Mononuclear cell (primary cell): ENCODE data around the gene ALPI. TPM values are rescaled to one million over a fixed set of nuclear protein-coding genes. Genes with fewer than 3 reads are reported as not detected.

ENCODE experiments used
- H3K27me3 ChIP-seq: 2 replicates; pipeline ENCODE4 v1.6.0; 2011; ENCODE audit warnings: low read length, control low read depth; ENCODE audit not compliant: insufficient read depth
- H3K4me1 ChIP-seq: 2 replicates; pipeline ENCODE4 v1.5.1; 2011; ENCODE audit warnings: mild to moderate bottlenecking, low read length, control low read depth; ENCODE audit not compliant: insufficient read depth
- H3K4me3 ChIP-seq: 2 replicates; pipeline ENCODE4 v1.5.1; 2011; ENCODE audit warnings: mild to moderate bottlenecking, low read length, moderate library complexity
- H3K9me3 ChIP-seq: 2 replicates; pipeline ENCODE4 v1.5.1; 2011; ENCODE audit warnings: low read depth, mild to moderate bottlenecking, control low read depth, low read length
- total RNA-seq: library from RNA; depleted of rRNA; stranded (reverse); fragments of >200 nt; gene quantifications from one replicate; pipeline ENCODE4 v1.2.3, GENCODE V29; 2012

Gene ALPI
- total RNA-seq, 1 donor, result not detected

GRCh38 chr2:232502511-232502910 is 46.6 kb downstream of the ALPI start:
- Histone ChIP-seq H3K4me3 (no peak overlapping the region), H3K9me3 (no peaks in the 10 kb centered on the region), H3K4me1 (peaks cover 6% of the 10 kb centered on the region), H3K27me3 (peaks cover 28% of the 10 kb centered on the region)

DNA sequence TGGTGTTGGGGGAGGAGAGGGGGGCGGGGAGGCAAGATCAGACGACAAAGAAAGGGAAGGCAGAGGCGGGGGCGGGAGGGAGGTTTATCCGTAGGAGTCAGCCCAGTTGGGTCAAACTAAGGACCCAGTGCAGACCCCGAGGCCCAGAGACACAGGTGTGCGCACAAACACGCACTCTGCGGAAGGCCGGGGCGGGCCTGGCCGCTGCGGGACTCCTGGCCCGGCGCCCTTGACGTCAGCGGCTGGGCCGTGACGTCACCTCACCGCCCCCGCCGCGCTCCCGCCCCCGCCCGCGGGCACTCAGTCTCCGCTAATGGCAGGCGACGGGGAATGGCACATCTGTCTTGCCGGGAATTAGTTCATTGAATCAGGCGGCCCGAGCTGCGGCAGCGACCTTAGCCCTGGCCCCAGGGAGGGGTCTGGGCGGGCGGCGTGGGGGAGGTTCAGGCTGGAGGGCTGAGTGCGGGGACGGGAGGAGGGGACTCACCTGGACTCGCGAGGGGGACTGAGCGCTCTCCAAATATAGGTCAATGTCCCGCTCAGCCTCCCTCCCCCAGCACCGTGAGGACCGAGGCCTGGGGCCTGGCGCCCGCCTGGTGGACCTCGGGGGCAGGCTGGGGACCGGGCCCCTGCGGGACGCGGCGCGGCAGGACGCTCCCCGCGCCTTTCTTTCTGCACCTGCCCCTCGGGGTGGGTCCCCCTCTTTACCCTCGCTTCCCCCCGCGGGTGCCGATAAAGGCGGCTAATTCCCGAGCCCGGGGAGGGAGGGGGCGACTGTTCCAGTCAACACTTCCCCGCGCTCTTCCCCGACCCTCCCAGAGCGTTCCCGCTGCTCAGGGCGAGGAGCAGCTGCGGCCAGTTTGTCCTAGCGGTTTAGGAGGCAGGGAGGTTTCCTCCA is 47.2 kb downstream of the ALPI start:
- Histone ChIP-seq H3K4me3 (no peak overlapping the region), H3K27me3 (peaks cover 28% of the 10 kb centered on the region), H3K9me3 (no peaks in the 10 kb centered on the region), H3K4me1 (peaks cover 6% of the 10 kb centered on the region)

DNA sequence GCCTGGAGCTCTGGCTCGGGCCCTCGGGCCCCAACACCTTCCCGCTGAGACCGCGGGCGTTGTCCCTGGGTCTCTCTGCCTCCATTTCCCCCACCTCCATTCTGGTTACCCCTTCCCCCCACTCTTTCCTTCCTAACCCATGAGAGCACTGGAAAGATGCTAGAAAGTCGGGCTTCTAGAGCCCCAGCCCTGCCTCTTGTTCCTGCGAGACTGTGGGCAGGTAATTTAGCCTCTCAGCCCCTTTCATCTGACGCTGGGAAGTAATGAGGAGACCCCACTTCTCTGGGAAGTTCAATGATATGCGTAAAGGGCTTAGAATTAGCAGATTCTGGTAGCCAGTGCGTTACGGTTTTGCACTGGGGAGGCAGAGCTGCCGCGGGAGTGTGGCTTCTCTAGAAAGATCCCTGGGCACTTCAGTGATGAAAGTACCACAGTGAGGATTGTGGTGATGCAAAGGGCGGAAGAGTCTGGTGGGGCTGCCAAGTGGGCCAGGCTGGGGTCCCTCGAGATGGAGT is 47.9 kb downstream of the ALPI start:
- H3K27me3 ChIP-seq, result peaks cover 28% of the 10 kb centered on the region
- H3K9me3 ChIP-seq, result no peaks in the 10 kb centered on the region
- H3K4me3 ChIP-seq, result no peak overlapping the region
- peaks cover 6% of the 10 kb centered on the region for H3K4me1 ChIP-seq

DNA sequence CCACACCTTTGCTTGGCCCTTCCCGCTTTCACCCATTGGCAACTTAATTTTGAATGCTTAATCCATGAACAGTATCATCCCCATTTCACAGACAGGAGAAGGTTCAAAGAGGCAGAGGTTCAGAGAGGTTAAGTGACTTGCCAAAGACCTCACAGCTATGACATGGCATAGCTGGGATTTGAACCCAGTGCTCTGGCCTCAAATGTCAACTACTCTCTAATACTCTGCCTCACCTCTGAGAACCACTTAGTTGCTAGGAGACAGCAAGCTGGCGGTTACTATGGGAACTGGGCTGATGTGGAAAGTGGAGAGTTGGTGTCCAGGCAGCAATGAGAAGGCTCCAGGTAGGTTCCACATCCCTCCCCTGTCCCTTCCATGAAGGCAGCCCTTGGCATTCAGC is 48.5 kb downstream of the ALPI start:
- H3K9me3 ChIP-seq, result no peaks in the 10 kb centered on the region
- H3K4me1 ChIP-seq, result peaks cover 6% of the 10 kb centered on the region
- no peak overlapping the region for H3K4me3 ChIP-seq
- H3K27me3 ChIP-seq, result peaks cover 28% of the 10 kb centered on the region

- H3K27me3 ChIP-seq, result peaks cover 28% of the 10 kb centered on the region
- H3K4me3 ChIP-seq, result no peak overlapping the region
- peaks cover 6% of the 10 kb centered on the region for H3K4me1 ChIP-seq
- no peaks in the 10 kb centered on the region for H3K9me3 ChIP-seq
Measured at GRCh38 chr2:232505856-232506255, 49.9 kb downstream of the ALPI start.

DNA sequence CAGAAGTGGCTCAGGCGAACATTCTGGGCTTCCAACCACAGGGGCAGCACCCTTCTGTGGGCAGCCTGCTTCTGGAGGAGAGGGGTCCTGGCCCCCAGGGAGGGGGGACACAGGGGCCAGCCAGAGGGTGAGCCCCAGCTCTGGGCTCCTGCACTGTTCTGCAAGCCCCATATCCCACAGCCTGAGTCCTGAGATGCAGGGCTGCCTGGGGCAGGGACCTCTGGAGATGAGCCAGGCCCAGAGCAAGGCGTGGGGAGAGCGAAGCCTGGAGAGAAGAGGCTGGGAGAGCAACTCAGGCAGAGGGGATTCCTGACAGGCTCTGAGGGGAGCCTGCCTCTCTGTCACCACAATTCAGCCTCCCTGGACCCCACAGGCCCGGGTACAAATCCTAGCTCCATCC is 50.8 kb downstream of the ALPI start:
- peaks cover 6% of the 10 kb centered on the region for H3K4me1 ChIP-seq
- H3K9me3 ChIP-seq, result no peaks in the 10 kb centered on the region
- peaks cover 27% of the 10 kb centered on the region for H3K27me3 ChIP-seq
- no peak overlapping the region for H3K4me3 ChIP-seq

DNA sequence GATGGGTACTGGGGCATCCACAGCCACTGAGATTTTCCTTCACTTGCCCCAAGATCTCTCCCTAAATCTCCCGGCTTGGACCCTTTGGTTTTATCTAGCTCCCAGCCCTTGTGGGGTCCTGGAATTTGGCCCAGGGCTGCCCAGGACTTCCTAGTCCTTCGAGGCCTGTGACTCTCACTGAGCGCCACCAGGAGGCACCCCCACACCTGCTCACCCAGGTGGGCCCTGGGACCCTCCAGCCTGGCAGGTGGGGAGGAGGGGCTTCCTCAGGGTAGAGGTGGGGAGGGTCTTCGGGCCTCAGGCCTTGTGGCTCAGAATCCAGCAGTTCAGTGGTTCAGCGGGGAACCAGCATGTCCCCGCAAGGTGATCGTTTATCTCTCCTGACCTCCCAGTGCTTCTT is 52.3 kb downstream of the ALPI start:
- Histone ChIP-seq H3K4me3 (no peak overlapping the region), H3K9me3 (no peaks in the 10 kb centered on the region), H3K27me3 (peaks cover 21% of the 10 kb centered on the region), H3K4me1 (peaks cover 4% of the 10 kb centered on the region)

Other genes with a start within 250 kb of the ALPI start
- not detected for gene ALPP, start 77.4 kb upstream of the ALPI start, total RNA-seq
- gene ALPG, start 49.3 kb upstream of the ALPI start, total RNA-seq, result not detected
- gene ECEL1, start 31.7 kb downstream of the ALPI start, total RNA-seq, result not detected
- gene PRSS56, start 64.2 kb downstream of the ALPI start, total RNA-seq, result not detected
- gene CHRND, start 70.0 kb downstream of the ALPI start, total RNA-seq, result not detected
- not detected for gene CHRNG, start 83.5 kb downstream of the ALPI start, total RNA-seq
- 23.7 TPM for gene TIGD1, start 94.4 kb downstream of the ALPI start, total RNA-seq
- gene EIF4E2, start 94.5 kb downstream of the ALPI start, total RNA-seq, result 50.1 TPM
- 0.42 TPM for gene EFHD1, start 177.5 kb downstream of the ALPI start, total RNA-seq
- gene GIGYF2, start 241.2 kb downstream of the ALPI start, total RNA-seq, result 59.7 TPM